DND-41 (cell line): ENCODE measurements around the gene SEPTIN10.

Source experiments
- CTCF ChIP-seq: IDR thresholded peaks from 2 replicates; pipeline ENCODE4 v1.5.1; 2012; ENCODE audit warnings: borderline replicate concordance, low read length, moderate library complexity, mild to moderate bottlenecking; ENCODE audit not compliant: poor library complexity, severe bottlenecking; ENCODE audit errors: extremely low read depth
- EZH2 ChIP-seq: IDR thresholded peaks from 3 replicates; pipeline ENCODE4 v1.6.1; 2012; ENCODE audit warnings: borderline replicate concordance, low read depth, mild to moderate bottlenecking, moderate library complexity, low read length, inconsistent platforms; ENCODE audit not compliant: severe bottlenecking

GRCh38 chr2:109497463-109497862, 116.3 kb downstream of the SEPTIN10 start:
- TF ChIP-seq CTCF (no peak), EZH2 (no peak)
